Measurements from ENCODE around the gene IGFALS. TPM values are rescaled to one million over a fixed set of nuclear protein-coding genes. Genes with fewer than 3 reads are reported as not detected.

Gene IGFALS
- total RNA-seq, 2 donors from 2014 or later: 0.28 to 0.54 TPM

DNA sequence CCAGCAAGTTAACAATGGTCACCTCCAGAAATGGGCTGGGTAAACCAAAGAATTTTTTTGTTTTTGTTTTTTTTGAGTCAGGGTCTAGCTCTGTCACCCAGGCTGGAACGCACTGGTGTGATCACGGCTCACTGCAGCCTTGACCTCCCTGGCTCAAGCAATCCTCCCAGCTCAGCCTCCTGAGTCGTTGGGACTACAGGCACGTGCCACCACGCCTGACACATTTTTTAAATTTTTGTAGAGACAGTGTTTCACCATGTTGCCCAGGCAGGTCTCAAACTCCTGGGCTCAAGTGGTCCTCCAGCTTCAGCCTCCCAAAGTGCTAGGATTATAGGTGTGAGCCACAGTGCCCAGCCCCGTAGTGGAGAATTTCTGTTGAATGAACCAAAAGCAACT is 12.8 kb downstream of the IGFALS start:
- Histone ChIP-seq H3K4me3 (no peak overlapping the region), H3K36me3 (peaks cover 30% of the 10 kb centered on the region), H3K27ac (no peak overlapping the region), H3K9me3 (no peaks in the 10 kb centered on the region), H3K4me1 (ENCODE audit: control insufficient read depth in 1 of 2, low read depth in 2 of 2) (peaks cover 14 to 39% of the 10 kb centered on the region in 2 donors), H3K27me3 (replicated peaks; ENCODE audit: insufficient read depth) (no peaks in the 10 kb centered on the region)
- no peak for ATAC-seq (ENCODE audit: insufficient number of reproducible peaks, low FRiP score, low read depth)
- TF ChIP-seq, protein P1, sequence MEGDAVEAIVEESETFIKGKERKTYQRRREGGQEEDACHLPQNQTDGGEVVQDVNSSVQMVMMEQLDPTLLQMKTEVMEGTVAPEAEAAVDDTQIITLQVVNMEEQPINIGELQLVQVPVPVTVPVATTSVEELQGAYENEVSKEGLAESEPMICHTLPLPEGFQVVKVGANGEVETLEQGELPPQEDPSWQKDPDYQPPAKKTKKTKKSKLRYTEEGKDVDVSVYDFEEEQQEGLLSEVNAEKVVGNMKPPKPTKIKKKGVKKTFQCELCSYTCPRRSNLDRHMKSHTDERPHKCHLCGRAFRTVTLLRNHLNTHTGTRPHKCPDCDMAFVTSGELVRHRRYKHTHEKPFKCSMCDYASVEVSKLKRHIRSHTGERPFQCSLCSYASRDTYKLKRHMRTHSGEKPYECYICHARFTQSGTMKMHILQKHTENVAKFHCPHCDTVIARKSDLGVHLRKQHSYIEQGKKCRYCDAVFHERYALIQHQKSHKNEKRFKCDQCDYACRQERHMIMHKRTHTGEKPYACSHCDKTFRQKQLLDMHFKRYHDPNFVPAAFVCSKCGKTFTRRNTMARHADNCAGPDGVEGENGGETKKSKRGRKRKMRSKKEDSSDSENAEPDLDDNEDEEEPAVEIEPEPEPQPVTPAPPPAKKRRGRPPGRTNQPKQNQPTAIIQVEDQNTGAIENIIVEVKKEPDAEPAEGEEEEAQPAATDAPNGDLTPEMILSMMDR (IDR thresholded peaks at IDR 0.05): no peak
- DNase-seq (ENCODE audit: low spot score): no peak

DNA sequence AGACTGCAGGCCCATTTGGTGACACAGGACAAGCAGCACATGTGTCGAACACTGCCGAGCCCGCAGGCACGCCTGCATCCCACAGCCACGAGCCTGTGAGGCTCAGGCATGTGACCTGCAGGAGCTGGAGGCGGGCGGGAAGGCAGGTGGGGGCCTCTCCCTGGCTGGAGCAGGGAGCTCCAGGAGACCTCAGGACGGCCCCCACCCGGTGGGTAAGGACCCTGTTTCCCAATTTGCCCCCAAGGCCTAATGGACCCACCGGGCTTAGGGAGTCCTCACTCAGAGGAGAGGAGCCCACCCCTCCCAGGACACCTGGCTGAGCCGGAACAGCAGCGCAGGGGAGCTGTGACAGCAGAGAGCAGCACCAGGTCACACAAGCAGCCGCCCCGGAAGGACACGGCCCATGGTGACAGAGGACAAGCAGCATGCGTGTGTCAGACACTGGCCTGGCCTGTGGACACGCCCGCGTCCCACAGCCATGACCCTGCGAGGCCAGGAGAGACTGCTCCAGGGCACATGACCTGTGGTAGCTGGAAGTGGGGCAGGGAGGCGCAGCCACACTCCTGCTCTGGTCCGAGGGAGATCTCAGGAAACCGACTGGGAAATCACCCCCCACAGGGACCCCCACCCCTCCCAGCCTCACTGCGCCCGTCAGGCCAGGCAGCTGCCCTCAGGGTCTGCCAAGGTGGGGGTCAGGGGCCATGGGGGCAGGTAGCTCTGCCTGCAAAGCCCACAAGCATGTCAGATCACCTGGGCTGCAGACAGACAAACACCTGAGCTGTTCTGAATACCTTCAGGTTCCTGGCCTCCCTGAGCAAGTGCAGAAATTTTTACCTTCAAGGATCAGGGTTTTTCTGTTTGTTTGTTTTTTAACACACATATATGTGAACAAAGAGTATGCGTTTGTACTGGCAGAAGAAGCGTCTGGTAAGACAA is 13.5 kb downstream of the IGFALS start:
- Histone ChIP-seq H3K36me3 (peaks cover 30% of the 10 kb centered on the region), H3K4me1 (ENCODE audit: control insufficient read depth in 1 of 2, low read depth in 2 of 2) (peaks cover 14 to 36% of the 10 kb centered on the region in 2 donors), H3K27ac (no peak overlapping the region), H3K4me3 (no peak overlapping the region), H3K27me3 (replicated peaks; ENCODE audit: insufficient read depth) (no peaks in the 10 kb centered on the region), H3K9me3 (no peaks in the 10 kb centered on the region)
- ATAC-seq (ENCODE audit: insufficient number of reproducible peaks, low FRiP score, low read depth) (no peak), DNase-seq (ENCODE audit: low spot score) (no peak)
- TF ChIP-seq, protein P1 (IDR thresholded peaks at IDR 0.05): no peak

DNA sequence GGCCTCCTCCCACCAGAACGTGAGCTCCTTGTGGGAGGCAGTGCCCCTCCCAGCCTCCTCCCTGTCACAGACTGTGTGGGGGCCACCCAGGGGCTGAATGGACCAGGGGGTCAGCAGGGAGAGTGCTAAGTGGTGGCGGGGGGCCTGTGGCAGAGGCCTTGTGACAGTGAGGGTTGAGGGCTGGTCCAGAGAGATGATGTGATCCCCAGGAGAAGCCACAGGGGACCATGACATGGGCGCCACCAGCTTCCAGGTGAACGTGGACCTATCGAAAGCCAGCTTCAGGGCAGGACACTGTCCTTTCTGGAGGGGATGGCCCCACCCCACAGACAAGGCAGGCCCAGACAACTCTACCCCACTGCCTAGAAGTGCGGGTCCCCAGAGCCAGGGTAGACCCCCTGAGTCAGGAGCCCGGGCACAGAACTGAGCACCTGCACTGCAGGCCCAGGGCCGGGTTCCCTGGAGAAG is 14.2 kb downstream of the IGFALS start:
- H3K27ac ChIP-seq: no peak overlapping the region
- H3K4me3 ChIP-seq: no peak overlapping the region
- no peak for DNase-seq (ENCODE audit: low spot score)
- peaks cover 16 to 36% of the 10 kb centered on the region in 2 donors for H3K4me1 ChIP-seq (ENCODE audit: control insufficient read depth in 1 of 2, low read depth in 2 of 2)
- ATAC-seq (ENCODE audit: insufficient number of reproducible peaks, low FRiP score, low read depth): no peak
- peaks cover 30% of the 10 kb centered on the region for H3K36me3 ChIP-seq
- TF ChIP-seq, protein P1 (IDR thresholded peaks at IDR 0.05): no peak
- H3K9me3 ChIP-seq: no peaks in the 10 kb centered on the region
- H3K27me3 ChIP-seq (replicated peaks; ENCODE audit: insufficient read depth): no peaks in the 10 kb centered on the region

GRCh38 chr16:1778200-1779179 is 15.0 kb downstream of the IGFALS start:
- H3K4me1 ChIP-seq (ENCODE audit: control insufficient read depth in 1 of 2, low read depth in 2 of 2): peaks cover 18 to 35% of the 10 kb centered on the region in 2 donors
- no peak overlapping the region for H3K27ac ChIP-seq
- DNase-seq (ENCODE audit: low spot score) (no peak), ATAC-seq (ENCODE audit: insufficient number of reproducible peaks, low FRiP score, low read depth) (no peak)
- TF ChIP-seq, protein P1 (IDR thresholded peaks at IDR 0.05): no peak
- H3K36me3 ChIP-seq: peaks cover 30% of the 10 kb centered on the region
- H3K27me3 ChIP-seq (replicated peaks; ENCODE audit: insufficient read depth): no peaks in the 10 kb centered on the region
- H3K9me3 ChIP-seq: no peaks in the 10 kb centered on the region
- H3K4me3 ChIP-seq: no peak overlapping the region
